ENCODE data around the gene GRM8. TPM values are rescaled to one million over a fixed set of nuclear protein-coding genes. Genes with fewer than 3 reads are reported as not detected.

The GRM8 gene
- total RNA-seq, 1 experiment from 2014 or later, result 0.80 TPM

- Histone ChIP-seq H3K9me3 (ENCODE audit: low read depth, low read length, poor library complexity, severe bottlenecking) (no peaks in the 10 kb centered on the region), H3K4me3 (ENCODE audit: low read depth, low read length, poor library complexity, severe bottlenecking) (no peak overlapping the region), H3K27me3 (replicated peaks; ENCODE audit: insufficient read depth, low read depth, low read length, poor library complexity) (no peaks in the 10 kb centered on the region), H3K36me3 (ENCODE audit: insufficient read depth, low read length, poor library complexity, severe bottlenecking) (no peaks in the 10 kb centered on the region), H3K27ac (ENCODE audit: low read depth, low read length, poor library complexity, severe bottlenecking) (no peak overlapping the region), H3K4me1 (ENCODE audit: insufficient read depth, low read length, poor library complexity, severe bottlenecking) (no peaks in the 10 kb centered on the region)
- intact Hi-C loops (cut with micrococcal nuclease; ENCODE audit: unreplicated experiment), result loop anchor here (5.0 to 10.0 kb wide), 3 partner anchors 93 to 711 kb away; partner anchors contain the start of gene GRM8
- CTCF ChIA-PET, result interaction anchor here (1.1 kb wide), 1 partner anchor 96 kb away, joined by 3 read pairs; no protein-coding TSS in a partner anchor
- no TSS peak for BruUV-seq (replicated peaks)
- POLR2A ChIA-PET (ENCODE audit: low non-redundant PET), result no interaction called here
- no peak for TF ChIP-seq EZH2 (IDR thresholded peaks at IDR 0.05; ENCODE audit: borderline replicate concordance, low read depth, low read length, poor library complexity, severe bottlenecking)
- TF ChIP-seq CTCF (conservative IDR thresholded peaks at IDR 0.05; ENCODE audit: low read depth, low read length), result no peak
- DNase-seq (ENCODE audit: low spot score), result no peak
Observed at GRCh38 chr7:126803990-126804389, 448.8 kb downstream of the GRM8 start.

- ChIA-PET CTCF (interaction anchor here (0.5 to 1.1 kb wide), 7 partner anchors 11 to 905 kb away, joined by 3 to 5 read pairs (median 3); partner anchors contain the start of gene GRM8), POLR2A (ENCODE audit: low non-redundant PET) (no interaction called here)
- TF ChIP-seq CTCF (conservative IDR thresholded peaks at IDR 0.05; ENCODE audit: low read depth, low read length), result peak; percentile 79
- TF ChIP-seq EZH2 (IDR thresholded peaks at IDR 0.05; ENCODE audit: borderline replicate concordance, low read depth, low read length, poor library complexity, severe bottlenecking), result no peak
- Histone ChIP-seq H3K4me1 (ENCODE audit: insufficient read depth, low read length, poor library complexity, severe bottlenecking) (no peaks in the 10 kb centered on the region), H3K4me3 (ENCODE audit: low read depth, low read length, poor library complexity, severe bottlenecking) (no peak overlapping the region), H3K9me3 (ENCODE audit: low read depth, low read length, poor library complexity, severe bottlenecking) (no peaks in the 10 kb centered on the region), H3K36me3 (ENCODE audit: insufficient read depth, low read length, poor library complexity, severe bottlenecking) (no peaks in the 10 kb centered on the region), H3K27me3 (replicated peaks; ENCODE audit: insufficient read depth, low read depth, low read length, poor library complexity) (no peaks in the 10 kb centered on the region), H3K27ac (ENCODE audit: low read depth, low read length, poor library complexity, severe bottlenecking) (no peak overlapping the region)
- intact Hi-C loops (cut with micrococcal nuclease; ENCODE audit: unreplicated experiment), result loop anchor here (5.0 to 10.0 kb wide), 3 partner anchors 94 to 712 kb away; partner anchors contain the start of gene GRM8
- DNase-seq (ENCODE audit: low spot score), result peak; percentile 76
- no TSS peak for BruUV-seq (replicated peaks)
Observed at GRCh38 chr7:126803060-126803665, 449.6 kb downstream of the GRM8 start.

- Histone ChIP-seq H3K4me1 (ENCODE audit: insufficient read depth, low read length, poor library complexity, severe bottlenecking) (no peaks in the 10 kb centered on the region), H3K4me3 (ENCODE audit: low read depth, low read length, poor library complexity, severe bottlenecking) (no peak overlapping the region), H3K27me3 (replicated peaks; ENCODE audit: insufficient read depth, low read depth, low read length, poor library complexity) (no peaks in the 10 kb centered on the region), H3K9me3 (ENCODE audit: low read depth, low read length, poor library complexity, severe bottlenecking) (no peaks in the 10 kb centered on the region), H3K27ac (ENCODE audit: low read depth, low read length, poor library complexity, severe bottlenecking) (no peak overlapping the region), H3K36me3 (ENCODE audit: insufficient read depth, low read length, poor library complexity, severe bottlenecking) (no peaks in the 10 kb centered on the region)
- TF ChIP-seq CTCF (conservative IDR thresholded peaks at IDR 0.05; ENCODE audit: low read depth, low read length) (no peak), EZH2 (IDR thresholded peaks at IDR 0.05; ENCODE audit: borderline replicate concordance, low read depth, low read length, poor library complexity, severe bottlenecking) (no peak)
- intact Hi-C loops (cut with micrococcal nuclease; ENCODE audit: unreplicated experiment), result loop anchor here (5.0 to 10.0 kb wide), 3 partner anchors 96 to 713 kb away; partner anchors contain the start of gene GRM8
- DNase-seq (ENCODE audit: low spot score), result no peak
- POLR2A ChIA-PET (ENCODE audit: low non-redundant PET), result no interaction called here
- no TSS peak for BruUV-seq (replicated peaks)
- CTCF ChIA-PET, result no interaction called here
Observed at GRCh38 chr7:126801733-126802132, 451.0 kb downstream of the GRM8 start.
